Sigmoid colon (tissue), 7 donors: ENCODE results near the gene KNDC1. TPM values are rescaled to one million over a fixed set of nuclear protein-coding genes. Genes with fewer than 3 reads are reported as not detected.

ENCODE experiments used
- DNase-seq: peaks from one replicate; pipeline ENCODE4 v3.0.0-alpha.2; 2019
- H3K27ac ChIP-seq, 4 donors: fragments of 200-600 bp; sonication (generic); one replicate each; pipeline ENCODE4 v1.5.1; 2016 to 2019; ENCODE audit warnings: mild to moderate bottlenecking in 1 of 4
- H3K27me3 ChIP-seq, 3 donors: fragments of 200-600 bp; sonication (generic); one replicate each; pipeline ENCODE4 v1.5.1; 2019; ENCODE audit warnings: mild to moderate bottlenecking in 1 of 3
- H3K36me3 ChIP-seq, 4 donors: fragments of 200-600 bp; sonication (generic); one replicate each; pipeline ENCODE4 v1.5.1; 2016 to 2019
- H3K4me1 ChIP-seq, 4 donors: fragments of 200-600 bp; sonication (generic); one replicate each; pipeline ENCODE4 v1.5.1; 2017 to 2019
- H3K4me3 ChIP-seq, 4 donors: fragments of 200-600 bp; sonication (generic); one replicate each; pipeline ENCODE4 v1.5.1; 2017 to 2019; ENCODE audit warnings: mild to moderate bottlenecking in 2 of 4, moderate library complexity in 1 of 4
- H3K9me3 ChIP-seq, 4 donors: fragments of 200-600 bp in 3 of 4; sonication (generic) in 3 of 4; one replicate each; pipeline versions ENCODE4 v1.5.1 to v1.6.1; 2013 to 2019
- EP300 ChIP-seq, 4 donors: sonication (generic); formaldehyde crosslinking; IDR thresholded peaks; one replicate each; pipeline ENCODE4 v1.6.1; 2017; ENCODE audit warnings: antibody characterized with exemption in 4 of 4
- POLR2A ChIP-seq, 2 donors: fragments of 450-650 bp; IDR thresholded peaks; one replicate each; pipeline ENCODE4 v1.6.1; 2016; ENCODE audit warnings: antibody characterized with exemption in 2 of 2, mild to moderate bottlenecking in 2 of 2, moderate library complexity in 2 of 2
- POLR2AphosphoS5 ChIP-seq, 4 donors: sonication (generic); formaldehyde crosslinking; IDR thresholded peaks; one replicate each; pipeline ENCODE4 v1.6.1; 2017; ENCODE audit warnings: antibody characterized with exemption in 4 of 4
- WGBS, 2 donors: extraction: QIAGEN DNeasy Blood & Tissue Kit; methylation state at CpG; one replicate each; pipeline ENCODE4 v1.1.7; 2013; 5-methylcytosine and 5-hydroxymethylcytosine counted together
- intact Hi-C: fragments of 100-400 bp; cut with DNase I; formaldehyde crosslinking; loops from one replicate; pipeline ENCODE4 v1.15.1; 2023
- polyA plus RNA-seq, 3 donors: library from polyadenylated mRNA; stranded (reverse); fragments of 200-250 nt; gene quantifications; one replicate each; pipeline ENCODE4 v1.2.3, GENCODE V29; 2013
- total RNA-seq, 4 donors: library from RNA; depleted of rRNA; stranded (reverse); fragments of >200 nt; gene quantifications; one replicate each; pipeline ENCODE4 v1.1.0, GENCODE V29; 2016
- TF ChIP-seq, protein P1 (sequence below), 4 experiments: fragments of 450-650 bp in 3 of 4; fragments of 200-600 bp in 1 of 4; IDR thresholded peaks; one replicate each; pipeline ENCODE4 v1.5.1; 2016 to 2019; ENCODE audit warnings: antibody characterized with exemption in 4 of 4, mild to moderate bottlenecking in 3 of 4, moderate library complexity in 2 of 4
- donor health status: healthy with polysubstance abuse.
- donor health status: Bipolar disorder and iron deficiency.
- donor health status: healthy.

Gene KNDC1
- total and polyA plus RNA-seq, 7 donors: under 0.01 to 1.9 (median 0.26) TPM; not detected in 1

DNA sequence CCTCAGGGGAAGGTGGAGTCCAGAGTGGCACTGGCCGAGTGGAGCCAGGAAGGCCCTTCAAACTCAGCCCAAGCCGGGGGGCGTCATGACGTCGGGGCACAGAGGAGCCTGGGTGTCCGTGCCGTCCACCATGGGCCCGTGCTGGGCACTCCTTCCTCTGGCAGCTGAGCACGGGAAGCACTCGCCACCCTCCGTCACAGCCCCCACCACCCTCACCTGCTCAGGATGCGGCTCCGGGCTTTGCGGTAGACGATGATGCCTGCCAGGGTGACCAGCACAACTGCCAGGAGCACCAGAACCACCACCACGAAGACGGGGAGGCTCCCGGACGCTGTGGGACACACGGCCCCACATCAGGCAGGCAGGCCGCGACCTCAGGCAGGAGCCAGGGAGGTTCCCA is 108.5 kb downstream of the KNDC1 start:
- DNase-seq: no peak
- no peak for TF ChIP-seq EP300 (IDR thresholded peaks at IDR 0.05)
- no peak for TF ChIP-seq POLR2A (IDR thresholded peaks at IDR 0.05)
- no peak for TF ChIP-seq POLR2AphosphoS5 (IDR thresholded peaks at IDR 0.05)
- TF ChIP-seq, protein P1, sequence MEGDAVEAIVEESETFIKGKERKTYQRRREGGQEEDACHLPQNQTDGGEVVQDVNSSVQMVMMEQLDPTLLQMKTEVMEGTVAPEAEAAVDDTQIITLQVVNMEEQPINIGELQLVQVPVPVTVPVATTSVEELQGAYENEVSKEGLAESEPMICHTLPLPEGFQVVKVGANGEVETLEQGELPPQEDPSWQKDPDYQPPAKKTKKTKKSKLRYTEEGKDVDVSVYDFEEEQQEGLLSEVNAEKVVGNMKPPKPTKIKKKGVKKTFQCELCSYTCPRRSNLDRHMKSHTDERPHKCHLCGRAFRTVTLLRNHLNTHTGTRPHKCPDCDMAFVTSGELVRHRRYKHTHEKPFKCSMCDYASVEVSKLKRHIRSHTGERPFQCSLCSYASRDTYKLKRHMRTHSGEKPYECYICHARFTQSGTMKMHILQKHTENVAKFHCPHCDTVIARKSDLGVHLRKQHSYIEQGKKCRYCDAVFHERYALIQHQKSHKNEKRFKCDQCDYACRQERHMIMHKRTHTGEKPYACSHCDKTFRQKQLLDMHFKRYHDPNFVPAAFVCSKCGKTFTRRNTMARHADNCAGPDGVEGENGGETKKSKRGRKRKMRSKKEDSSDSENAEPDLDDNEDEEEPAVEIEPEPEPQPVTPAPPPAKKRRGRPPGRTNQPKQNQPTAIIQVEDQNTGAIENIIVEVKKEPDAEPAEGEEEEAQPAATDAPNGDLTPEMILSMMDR (IDR thresholded peaks at IDR 0.05): no peak
- no peaks in the 10 kb centered on the region for H3K4me1 ChIP-seq
- intact Hi-C loops: no loop called here
- H3K27ac ChIP-seq: no peak overlapping the region
- H3K9me3 ChIP-seq: no peaks in the 10 kb centered on the region
- WGBS, 2 donors: 95% methylated on average over 22 of the region's 22 CpGs
- no peaks in the 10 kb centered on the region for H3K27me3 ChIP-seq
- H3K36me3 ChIP-seq: no peaks in the 10 kb centered on the region
- no peak overlapping the region for H3K4me3 ChIP-seq

DNA sequence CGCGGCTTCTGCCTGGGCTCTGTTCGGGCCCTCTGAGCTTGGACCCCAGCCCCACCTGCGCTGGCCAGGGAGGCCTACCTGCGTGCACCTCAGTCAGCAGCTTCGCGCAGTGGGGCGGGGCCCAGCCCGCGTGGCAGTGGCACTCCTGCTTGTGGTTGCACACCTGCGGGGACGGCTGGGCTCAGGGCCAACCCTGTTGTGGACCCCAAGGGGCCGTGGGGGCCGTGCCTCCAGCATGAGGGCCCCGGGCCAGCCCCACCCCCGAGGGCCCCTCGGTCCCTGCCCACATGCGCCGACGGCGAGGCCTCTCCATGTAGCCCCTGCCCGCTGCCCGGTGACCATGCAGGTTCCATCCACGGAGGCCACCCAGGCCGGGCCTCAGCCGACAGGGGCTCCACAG is 109.3 kb downstream of the KNDC1 start:
- H3K9me3 ChIP-seq: no peaks in the 10 kb centered on the region
- H3K4me1 ChIP-seq: no peaks in the 10 kb centered on the region
- DNase-seq: no peak
- H3K27ac ChIP-seq: no peak overlapping the region
- 83 to 87% methylated on average over 26 of the region's 26 CpGs for WGBS, 2 donors
- intact Hi-C loops: no loop called here
- H3K36me3 ChIP-seq: no peaks in the 10 kb centered on the region
- H3K4me3 ChIP-seq: no peak overlapping the region
- H3K27me3 ChIP-seq: no peaks in the 10 kb centered on the region
- TF ChIP-seq, protein P1 (IDR thresholded peaks at IDR 0.05): no peak
- TF ChIP-seq EP300 (IDR thresholded peaks at IDR 0.05) (no peak), POLR2AphosphoS5 (IDR thresholded peaks at IDR 0.05) (no peak), POLR2A (IDR thresholded peaks at IDR 0.05) (no peak)

DNA sequence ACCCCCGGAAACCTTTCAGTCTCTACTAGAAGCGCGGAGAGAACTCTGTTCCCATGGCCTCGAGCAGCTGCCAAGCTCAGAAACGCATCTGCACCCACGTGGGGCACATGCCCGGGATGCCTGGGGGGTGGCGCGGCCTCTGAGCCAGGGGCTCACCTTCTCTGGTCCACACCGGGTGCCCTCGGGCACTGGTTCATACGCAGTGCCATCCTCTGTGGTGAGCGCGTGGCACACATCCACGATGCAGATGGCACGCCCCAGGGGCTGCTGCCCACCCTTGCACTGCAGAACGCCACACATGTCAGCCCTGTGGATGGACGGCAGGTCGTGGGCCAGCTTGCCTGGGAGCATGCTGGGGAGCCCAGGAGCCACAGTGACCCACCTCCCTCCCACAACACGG is 110.2 kb downstream of the KNDC1 start:
- H3K4me1 ChIP-seq: no peaks in the 10 kb centered on the region
- H3K27me3 ChIP-seq: peaks cover 0 to 4% (median 0%) of the 10 kb centered on the region in 3 donors
- no peak for TF ChIP-seq POLR2A (IDR thresholded peaks at IDR 0.05)
- TF ChIP-seq, protein P1 (IDR thresholded peaks at IDR 0.05): no peak
- TF ChIP-seq POLR2AphosphoS5 (IDR thresholded peaks at IDR 0.05): no peak
- no peak for TF ChIP-seq EP300 (IDR thresholded peaks at IDR 0.05)
- no peak overlapping the region for H3K4me3 ChIP-seq
- 90 to 92% methylated on average over 20 of the region's 20 CpGs for WGBS, 2 donors
- H3K9me3 ChIP-seq: no peaks in the 10 kb centered on the region
- intact Hi-C loops: no loop called here
- no peak for DNase-seq
- no peak overlapping the region for H3K27ac ChIP-seq
- no peaks in the 10 kb centered on the region for H3K36me3 ChIP-seq

DNA sequence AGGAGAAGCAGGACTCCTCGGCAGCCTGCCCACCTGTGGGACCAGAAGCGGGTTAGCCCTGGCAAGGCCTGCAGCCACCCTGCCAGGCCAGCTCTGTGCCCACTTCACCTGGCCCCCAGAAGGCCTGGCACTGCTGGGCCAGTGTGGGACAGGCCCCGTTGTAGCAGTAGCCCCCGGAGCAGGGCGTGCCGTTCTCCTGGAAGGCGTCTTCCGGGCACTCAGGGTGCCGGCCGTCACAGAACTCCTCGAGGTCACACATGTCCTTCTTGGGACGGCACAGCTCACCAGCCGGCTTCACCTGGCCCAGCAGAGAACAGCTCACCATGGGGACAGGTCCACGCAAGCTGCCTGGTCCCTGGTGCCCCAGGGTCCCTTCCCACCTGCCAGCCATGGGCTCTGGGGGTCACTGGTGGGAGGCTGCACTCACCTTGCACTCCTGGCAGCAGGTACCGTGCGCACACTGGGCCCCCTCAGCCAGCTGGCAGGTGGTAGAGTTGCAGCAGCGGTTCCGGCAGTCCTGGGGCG is 110.8 kb downstream of the KNDC1 start:
- 93% methylated on average over 19 of the region's 19 CpGs for WGBS, 2 donors
- intact Hi-C loops: no loop called here
- Histone ChIP-seq H3K27ac (no peak overlapping the region), H3K4me3 (no peak overlapping the region), H3K4me1 (no peaks in the 10 kb centered on the region), H3K36me3 (no peaks in the 10 kb centered on the region), H3K27me3 (peaks cover 0 to 10% (median 4%) of the 10 kb centered on the region in 3 donors), H3K9me3 (no peaks in the 10 kb centered on the region)
- DNase-seq: no peak
- TF ChIP-seq POLR2AphosphoS5 (IDR thresholded peaks at IDR 0.05) (no peak), EP300 (IDR thresholded peaks at IDR 0.05) (no peak), POLR2A (IDR thresholded peaks at IDR 0.05) (no peak)
- TF ChIP-seq, protein P1 (IDR thresholded peaks at IDR 0.05): no peak
